Measurements from ENCODE around the gene ADRA2C.

Gene ADRA2C

DNA sequence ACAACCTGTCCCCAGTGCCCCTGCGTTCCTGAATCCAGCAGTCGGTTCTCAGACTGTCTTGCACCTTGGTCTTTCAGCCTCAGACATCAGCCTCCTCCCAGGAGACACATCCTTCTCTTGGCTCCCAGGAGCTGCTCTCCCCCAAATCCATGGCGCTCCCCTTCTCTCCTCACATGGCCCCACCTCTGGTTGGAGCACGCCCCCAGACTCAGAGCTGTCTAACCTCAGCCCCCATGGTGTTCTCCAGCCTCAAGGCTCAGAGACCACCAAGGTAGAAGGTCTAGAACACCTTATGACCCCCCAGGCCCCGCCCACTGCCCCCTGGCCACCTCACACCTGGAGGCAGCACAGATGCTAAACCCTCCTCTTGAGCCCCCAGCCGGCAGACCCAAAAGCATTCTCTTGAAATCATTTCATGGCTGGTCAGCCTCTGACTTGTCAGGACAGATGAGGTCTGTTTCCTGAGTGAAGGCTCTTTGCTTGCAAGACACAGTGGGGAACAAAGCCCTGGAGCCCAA is 47.9 kb downstream of the ADRA2C start:
- TF ChIP-seq POLR2AphosphoS5 (IDR thresholded peaks at IDR 0.05; ENCODE audit: low read depth, low read length) = no peak

DNA sequence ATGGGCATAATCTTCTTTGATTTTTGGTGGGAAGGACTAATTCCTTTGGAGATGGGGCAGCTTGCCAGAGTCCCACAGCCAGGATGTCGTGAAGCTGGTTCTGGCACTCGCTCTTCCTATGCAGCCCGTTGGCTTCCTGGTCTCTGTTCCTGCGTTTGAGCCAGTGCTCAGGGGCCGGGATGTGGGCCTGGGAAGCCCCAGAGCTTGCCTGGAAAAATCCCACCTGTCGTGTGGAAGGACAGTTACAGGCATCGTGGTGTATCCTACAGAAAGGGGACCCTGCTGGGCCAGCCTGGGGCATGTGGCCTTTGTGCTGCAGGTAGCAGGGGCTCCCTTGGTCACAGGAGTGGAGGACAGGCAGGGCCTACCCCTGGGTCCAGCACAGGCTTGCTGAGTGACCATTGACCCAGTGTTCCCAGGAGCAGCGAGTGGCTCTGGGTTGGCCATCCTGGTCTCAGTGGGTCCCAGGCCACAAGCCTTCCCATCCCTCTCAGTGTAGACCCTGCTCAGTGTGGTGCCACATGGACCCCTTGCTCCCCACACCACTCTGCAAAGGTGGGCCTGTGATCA is 50.2 kb downstream of the ADRA2C start:
- TF ChIP-seq POLR2AphosphoS5 (IDR thresholded peaks at IDR 0.05; ENCODE audit: low read depth, low read length) (no peak), FOXP2 (optimal IDR thresholded peaks at IDR 0.05; ENCODE audit: borderline replicate concordance, extremely low read depth, extremely low read length, insufficient read depth) (no peak), TAF1 (IDR thresholded peaks at IDR 0.05; ENCODE audit: borderline replicate concordance, insufficient read depth, low read length) (no peak), SIN3A (IDR thresholded peaks at IDR 0.05; ENCODE audit: borderline replicate concordance, insufficient read depth, low read length) (no peak)
- TF ChIP-seq, protein P1, sequence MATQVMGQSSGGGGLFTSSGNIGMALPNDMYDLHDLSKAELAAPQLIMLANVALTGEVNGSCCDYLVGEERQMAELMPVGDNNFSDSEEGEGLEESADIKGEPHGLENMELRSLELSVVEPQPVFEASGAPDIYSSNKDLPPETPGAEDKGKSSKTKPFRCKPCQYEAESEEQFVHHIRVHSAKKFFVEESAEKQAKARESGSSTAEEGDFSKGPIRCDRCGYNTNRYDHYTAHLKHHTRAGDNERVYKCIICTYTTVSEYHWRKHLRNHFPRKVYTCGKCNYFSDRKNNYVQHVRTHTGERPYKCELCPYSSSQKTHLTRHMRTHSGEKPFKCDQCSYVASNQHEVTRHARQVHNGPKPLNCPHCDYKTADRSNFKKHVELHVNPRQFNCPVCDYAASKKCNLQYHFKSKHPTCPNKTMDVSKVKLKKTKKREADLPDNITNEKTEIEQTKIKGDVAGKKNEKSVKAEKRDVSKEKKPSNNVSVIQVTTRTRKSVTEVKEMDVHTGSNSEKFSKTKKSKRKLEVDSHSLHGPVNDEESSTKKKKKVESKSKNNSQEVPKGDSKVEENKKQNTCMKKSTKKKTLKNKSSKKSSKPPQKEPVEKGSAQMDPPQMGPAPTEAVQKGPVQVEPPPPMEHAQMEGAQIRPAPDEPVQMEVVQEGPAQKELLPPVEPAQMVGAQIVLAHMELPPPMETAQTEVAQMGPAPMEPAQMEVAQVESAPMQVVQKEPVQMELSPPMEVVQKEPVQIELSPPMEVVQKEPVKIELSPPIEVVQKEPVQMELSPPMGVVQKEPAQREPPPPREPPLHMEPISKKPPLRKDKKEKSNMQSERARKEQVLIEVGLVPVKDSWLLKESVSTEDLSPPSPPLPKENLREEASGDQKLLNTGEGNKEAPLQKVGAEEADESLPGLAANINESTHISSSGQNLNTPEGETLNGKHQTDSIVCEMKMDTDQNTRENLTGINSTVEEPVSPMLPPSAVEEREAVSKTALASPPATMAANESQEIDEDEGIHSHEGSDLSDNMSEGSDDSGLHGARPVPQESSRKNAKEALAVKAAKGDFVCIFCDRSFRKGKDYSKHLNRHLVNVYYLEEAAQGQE (IDR thresholded peaks at IDR 0.05; ENCODE audit: insufficient read depth in 1 of 2, low read depth in 2 of 2, low read length in 2 of 2) = no peak

DNA sequence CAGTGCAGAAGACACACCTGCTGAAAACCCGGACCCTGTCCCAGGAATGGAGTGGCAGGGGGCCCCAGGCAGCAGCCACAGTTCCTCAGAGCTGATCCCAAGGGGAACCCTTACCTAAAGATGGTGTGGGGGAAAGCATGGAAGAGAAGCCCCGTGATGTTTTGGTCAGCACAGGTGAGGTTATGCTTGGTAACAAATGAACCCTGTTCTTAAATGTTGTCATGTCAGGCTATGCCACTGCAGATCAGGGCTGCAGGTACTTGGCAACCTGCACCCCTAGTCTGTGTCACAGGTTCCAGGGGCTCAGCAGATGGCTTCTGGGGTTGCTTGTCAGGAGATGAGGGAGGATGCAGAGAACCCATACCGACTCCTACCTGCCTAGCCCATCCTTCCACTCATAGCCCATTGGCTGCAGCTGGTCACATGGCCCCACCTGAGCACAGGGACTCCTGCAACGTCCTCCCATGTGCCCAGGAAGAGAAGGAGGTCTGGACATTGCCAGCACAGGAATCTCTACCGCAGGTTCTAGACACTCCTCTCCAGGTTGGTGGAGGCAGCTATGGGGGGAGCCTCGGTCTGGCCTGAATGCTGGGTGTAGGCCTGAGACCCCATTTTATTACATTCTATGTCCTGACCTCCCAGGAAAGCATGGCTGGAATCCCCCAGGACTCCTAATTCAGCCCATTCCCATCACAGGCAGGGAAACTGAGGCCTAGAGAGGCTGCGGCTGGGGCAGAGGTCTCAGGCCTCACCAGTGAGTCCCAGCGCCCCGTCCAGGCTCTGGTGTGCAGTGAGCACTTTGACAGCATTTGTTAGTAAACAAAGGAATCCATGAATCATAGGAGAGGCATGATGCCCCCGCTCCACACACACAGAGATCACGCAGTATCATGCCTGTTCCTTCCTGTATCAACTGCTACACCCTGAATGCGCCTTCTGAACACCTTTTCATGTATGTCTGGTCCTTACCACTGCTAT is 51.1 kb downstream of the ADRA2C start:
- no peak for TF ChIP-seq POLR2AphosphoS5 (IDR thresholded peaks at IDR 0.05; ENCODE audit: low read depth, low read length)
- TF ChIP-seq SIN3A (IDR thresholded peaks at IDR 0.05; ENCODE audit: borderline replicate concordance, insufficient read depth, low read length) = no peak
- TF ChIP-seq, protein P1 (IDR thresholded peaks at IDR 0.05; ENCODE audit: insufficient read depth in 1 of 2, low read depth in 2 of 2, low read length in 2 of 2) = no peak
